ENCODE data around the gene AMPH.

- TF ChIP-seq CTCF (IDR thresholded peaks at IDR 0.05; ENCODE audit: insufficient read depth, low read length, poor library complexity, severe bottlenecking) (no peak), EZH2phosphoT487 (conservative IDR thresholded peaks at IDR 0.05; ENCODE audit: low read length) (no peak)
Observed at GRCh38 chr7:38550836-38551235, 80.3 kb downstream of the AMPH start.

All from SU-DHL-6 (cell line).